GM23338 (cell line): ENCODE results near the gene UBE2E2. TPM values are rescaled to one million over a fixed set of nuclear protein-coding genes. Genes with fewer than 3 reads are reported as not detected.

Experiments used
- ATAC-seq: fragments of 200-7000 bp; cut with Tn5 transposase; 3 replicates; pipeline ENCODE4 v1.9.1; 2020
- DNase-seq: peaks from one replicate; pipeline ENCODE4 v3.0.0-alpha.2; 2015; ENCODE audit warnings: low spot score
- H2AFZ ChIP-seq: fragments of 200-600 bp; sonication (generic); 2 replicates; pipeline ENCODE4 v1.8.0; 2016; ENCODE audit warnings: antibody characterized with exemption, mild to moderate bottlenecking, moderate library complexity
- H3F3A ChIP-seq: fragments of 200-600 bp; sonication (generic); replicated peaks from 2 replicates; pipeline ENCODE4 v1.8.0; 2017; ENCODE audit warnings: antibody characterized with exemption, mixed run types, low read depth
- H3K27ac ChIP-seq: fragments of 200-600 bp; sonication (generic); 2 replicates; pipeline ENCODE4 v1.6.1; 2016; ENCODE audit warnings: low read depth
- H3K27me3 ChIP-seq: fragments of 200-600 bp; sonication (generic); 2 replicates; pipeline ENCODE4 v1.8.0; 2016; ENCODE audit warnings: mild to moderate bottlenecking, mixed run types, moderate library complexity; ENCODE audit not compliant: insufficient read depth
- H3K36me3 ChIP-seq: fragments of 200-600 bp; sonication (generic); 2 replicates; pipeline ENCODE4 v1.8.0; 2016; ENCODE audit warnings: mild to moderate bottlenecking; ENCODE audit not compliant: insufficient read depth
- H3K4me1 ChIP-seq: fragments of 200-600 bp; sonication (generic); 2 replicates; pipeline ENCODE4 v1.8.0; 2016; ENCODE audit warnings: mild to moderate bottlenecking, moderate library complexity; ENCODE audit not compliant: insufficient read depth
- H3K4me2 ChIP-seq: fragments of 200-600 bp; sonication (generic); 2 replicates; pipeline ENCODE4 v1.7.1; 2017; ENCODE audit warnings: mixed run types
- H3K4me3 ChIP-seq: fragments of 200-600 bp; sonication (generic); 2 replicates; pipeline ENCODE4 v1.6.1; 2016; ENCODE audit warnings: mixed run types
- H3K79me2 ChIP-seq: fragments of 200-600 bp; sonication (generic); replicated peaks from 2 replicates; pipeline ENCODE4 v1.8.0; 2017; ENCODE audit warnings: mild to moderate bottlenecking; ENCODE audit not compliant: insufficient read depth
- H3K9me2 ChIP-seq: fragments of 200-600 bp; sonication (generic); 2 replicates; pipeline ENCODE4 v1.8.0; 2017; ENCODE audit not compliant: insufficient read depth
- H4K20me1 ChIP-seq: fragments of 200-600 bp; sonication (generic); replicated peaks from 2 replicates; pipeline ENCODE4 v1.8.0; 2017; ENCODE audit warnings: mild to moderate bottlenecking; ENCODE audit not compliant: insufficient read depth
- H3K27ac Mint-ChIP-seq: 2 replicates; pipeline ENCODE4 v1.8.0; 2020; ENCODE audit warnings: inconsistent platforms, mild to moderate bottlenecking, moderate library complexity, mixed read lengths
- H3K27me3 Mint-ChIP-seq: 3 replicates; pipeline ENCODE4 v1.8.0; 2022; ENCODE audit warnings: low read depth, mild to moderate bottlenecking, moderate library complexity, mixed read lengths, inconsistent platforms; ENCODE audit not compliant: insufficient read depth, poor library complexity
- H3K36me3 Mint-ChIP-seq: 3 replicates; pipeline ENCODE4 v1.8.0; 2021; ENCODE audit warnings: low read depth, mild to moderate bottlenecking, inconsistent platforms, moderate library complexity, mixed read lengths
- H3K4me1 Mint-ChIP-seq: 3 replicates; pipeline ENCODE4 v1.8.0; 2020; ENCODE audit warnings: mild to moderate bottlenecking, inconsistent platforms, mixed read lengths
- H3K4me3 Mint-ChIP-seq: 3 replicates; pipeline ENCODE4 v1.8.0; 2021; ENCODE audit warnings: moderate library complexity, mild to moderate bottlenecking, inconsistent platforms, mixed read lengths
- H3K9me3 Mint-ChIP-seq: 3 replicates; pipeline ENCODE4 v1.8.0; 2020; ENCODE audit warnings: moderate library complexity, mild to moderate bottlenecking, inconsistent platforms, mixed read lengths
- CREB1 ChIP-seq: fragments of 250-450 bp; sonication (Bioruptor Pico); IDR thresholded peaks from 2 replicates; pipeline ENCODE4 v1.5.0; 2020; ENCODE audit warnings: low read depth, mild to moderate bottlenecking, moderate library complexity
- CTCF ChIP-seq, 2 experiments: fragments of 200-600 bp in 1 of 2; sonication (generic) in 1 of 2; conservative IDR thresholded peaks; 2 replicates each; pipeline versions ENCODE4 v1.5.1 to v1.6.1; 2016 to 2017; ENCODE audit warnings: antibody characterized with exemption in 2 of 2, low read depth in 2 of 2, mild to moderate bottlenecking in 2 of 2, moderate library complexity in 1 of 2
- ETS1 ChIP-seq: IDR thresholded peaks from 2 replicates; pipeline ENCODE4 v1.6.1; 2016; ENCODE audit warnings: antibody characterized with exemption
- EZH2 ChIP-seq: fragments of 200-600 bp; sonication (generic); IDR thresholded peaks from one replicate; pipeline ENCODE4 v1.8.0; 2017; ENCODE audit warnings: antibody characterized with exemption, mild to moderate bottlenecking, low read depth; ENCODE audit not compliant: unreplicated experiment
- EZH2phosphoT487 ChIP-seq: fragments of 200-600 bp; sonication (generic); IDR thresholded peaks from one replicate; pipeline ENCODE4 v1.8.1; 2018; ENCODE audit warnings: antibody characterized with exemption; ENCODE audit not compliant: unreplicated experiment
- JUNB ChIP-seq: IDR thresholded peaks from one replicate; pipeline ENCODE4 v1.6.1; 2016; ENCODE audit warnings: antibody characterized with exemption; ENCODE audit not compliant: unreplicated experiment
- NANOG ChIP-seq: IDR thresholded peaks from 2 replicates; pipeline ENCODE4 v1.6.1; 2016; ENCODE audit warnings: antibody characterized with exemption, borderline replicate concordance
- POLR2AphosphoS5 ChIP-seq: IDR thresholded peaks from 2 replicates; pipeline ENCODE4 v1.6.1; 2016; ENCODE audit warnings: antibody characterized with exemption, low read depth
- STAT1 ChIP-seq: IDR thresholded peaks from one replicate; pipeline ENCODE4 v1.6.1; 2016; ENCODE audit warnings: antibody characterized with exemption; ENCODE audit not compliant: unreplicated experiment
- ZNF114 ChIP-seq: fragments of 250-450 bp; sonication (Bioruptor Pico); IDR thresholded peaks from 2 replicates; pipeline ENCODE4 v1.5.0; 2020; ENCODE audit warnings: mild to moderate bottlenecking, moderate library complexity
- ZNF331 ChIP-seq: fragments of 250-450 bp; sonication (Bioruptor Pico); IDR thresholded peaks from 2 replicates; pipeline ENCODE4 v1.5.0; 2020; ENCODE audit warnings: low read depth, mild to moderate bottlenecking, moderate library complexity
- polyA plus RNA-seq: library from polyadenylated mRNA; unstranded; fragments of >200 nt; fragmentation: Nextera tagmentation; extraction: Ambion mirVana; gene quantifications from 2 replicates; pipeline ENCODE4 v1.2.1, GENCODE V29; 2016
- total RNA-seq: library from RNA; depleted of rRNA; stranded (reverse); fragments of >200 nt; shearing (Covaris generic); gene quantifications from 2 replicates; pipeline ENCODE4 v1.2.3, GENCODE V29; 2014
- TF ChIP-seq, protein P1 (sequence below): IDR thresholded peaks from one replicate; pipeline ENCODE4 v1.6.1; 2018; ENCODE audit warnings: antibody characterized with exemption; ENCODE audit not compliant: unreplicated experiment
- TF ChIP-seq, protein P2 (sequence below): fragments of 250-450 bp; sonication (Bioruptor Pico); IDR thresholded peaks from 2 replicates; pipeline ENCODE4 v1.5.0; 2020; ENCODE audit warnings: mild to moderate bottlenecking, moderate library complexity

UBE2E2 gene
- total and polyA plus RNA-seq, 2 experiments from 2014 or later, result 86.9 to 169 TPM

DNA sequence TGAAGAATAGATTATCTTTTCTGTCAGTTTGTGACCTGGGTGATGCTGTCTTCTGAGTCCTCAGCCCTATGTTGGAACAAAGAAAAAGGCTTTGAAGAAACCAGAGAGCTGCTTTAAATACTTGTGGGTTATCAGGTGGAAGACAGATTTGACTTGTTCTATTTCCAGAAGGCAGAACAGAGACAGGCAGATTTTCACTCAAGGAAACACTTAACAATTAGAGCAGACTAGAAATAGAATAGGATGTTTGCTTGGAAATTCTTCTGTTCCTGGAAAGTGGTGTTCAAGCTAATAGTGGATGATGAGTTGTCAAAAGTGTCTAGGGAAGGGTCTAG lies 219.4 kb downstream of the UBE2E2 start:
- Histone ChIP-seq H3K27ac (no peak overlapping the region), H3F3A (no peaks in the 10 kb centered on the region), H3K4me3 (no peak overlapping the region), H3K36me3 (no peaks in the 10 kb centered on the region), H3K27me3 (no peaks in the 10 kb centered on the region), H3K4me2 (no peak overlapping the region), H4K20me1 (0 out of 2 replicates have a peak, but pooled peaks cover 6% of the 10 kb centered on the region), H3K79me2 (peaks cover 16% of the 10 kb centered on the region), H3K9me2 (no peaks in the 10 kb centered on the region), H2AFZ (no peak overlapping the region), H3K4me1 (peaks cover 19% of the 10 kb centered on the region)
- H3K36me3 Mint-ChIP-seq, result no peaks in the 10 kb centered on the region; the same call in 2 of the 3 replicates
- no peak overlapping the region for H3K27ac Mint-ChIP-seq
- H3K4me1 Mint-ChIP-seq, result peaks cover 20% of the 10 kb centered on the region
- DNase-seq (no peak), ATAC-seq (no peak)
- H3K9me3 Mint-ChIP-seq, result 0 out of 3 replicates have a peak, but pooled peaks cover 4% of the 10 kb centered on the region
- no peaks in the 10 kb centered on the region for H3K27me3 Mint-ChIP-seq
- no peak for TF ChIP-seq ETS1
- TF ChIP-seq STAT1, result no peak
- TF ChIP-seq, protein P1, sequence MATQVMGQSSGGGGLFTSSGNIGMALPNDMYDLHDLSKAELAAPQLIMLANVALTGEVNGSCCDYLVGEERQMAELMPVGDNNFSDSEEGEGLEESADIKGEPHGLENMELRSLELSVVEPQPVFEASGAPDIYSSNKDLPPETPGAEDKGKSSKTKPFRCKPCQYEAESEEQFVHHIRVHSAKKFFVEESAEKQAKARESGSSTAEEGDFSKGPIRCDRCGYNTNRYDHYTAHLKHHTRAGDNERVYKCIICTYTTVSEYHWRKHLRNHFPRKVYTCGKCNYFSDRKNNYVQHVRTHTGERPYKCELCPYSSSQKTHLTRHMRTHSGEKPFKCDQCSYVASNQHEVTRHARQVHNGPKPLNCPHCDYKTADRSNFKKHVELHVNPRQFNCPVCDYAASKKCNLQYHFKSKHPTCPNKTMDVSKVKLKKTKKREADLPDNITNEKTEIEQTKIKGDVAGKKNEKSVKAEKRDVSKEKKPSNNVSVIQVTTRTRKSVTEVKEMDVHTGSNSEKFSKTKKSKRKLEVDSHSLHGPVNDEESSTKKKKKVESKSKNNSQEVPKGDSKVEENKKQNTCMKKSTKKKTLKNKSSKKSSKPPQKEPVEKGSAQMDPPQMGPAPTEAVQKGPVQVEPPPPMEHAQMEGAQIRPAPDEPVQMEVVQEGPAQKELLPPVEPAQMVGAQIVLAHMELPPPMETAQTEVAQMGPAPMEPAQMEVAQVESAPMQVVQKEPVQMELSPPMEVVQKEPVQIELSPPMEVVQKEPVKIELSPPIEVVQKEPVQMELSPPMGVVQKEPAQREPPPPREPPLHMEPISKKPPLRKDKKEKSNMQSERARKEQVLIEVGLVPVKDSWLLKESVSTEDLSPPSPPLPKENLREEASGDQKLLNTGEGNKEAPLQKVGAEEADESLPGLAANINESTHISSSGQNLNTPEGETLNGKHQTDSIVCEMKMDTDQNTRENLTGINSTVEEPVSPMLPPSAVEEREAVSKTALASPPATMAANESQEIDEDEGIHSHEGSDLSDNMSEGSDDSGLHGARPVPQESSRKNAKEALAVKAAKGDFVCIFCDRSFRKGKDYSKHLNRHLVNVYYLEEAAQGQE, result no peak
- TF ChIP-seq EZH2, result no peak
- no peak for TF ChIP-seq EZH2phosphoT487
- TF ChIP-seq ZNF331 (CRISPR knock-in tag), result no peak
- no peak for TF ChIP-seq POLR2AphosphoS5
- TF ChIP-seq JUNB, result no peak
- TF ChIP-seq NANOG, result no peak
- no peak for TF ChIP-seq ZNF114 (CRISPR knock-in tag)
- TF ChIP-seq CTCF (conservative IDR thresholded peaks at IDR 0.05; ENCODE audit: low read depth in 2 of 2), result no peak
- TF ChIP-seq, protein P2, sequence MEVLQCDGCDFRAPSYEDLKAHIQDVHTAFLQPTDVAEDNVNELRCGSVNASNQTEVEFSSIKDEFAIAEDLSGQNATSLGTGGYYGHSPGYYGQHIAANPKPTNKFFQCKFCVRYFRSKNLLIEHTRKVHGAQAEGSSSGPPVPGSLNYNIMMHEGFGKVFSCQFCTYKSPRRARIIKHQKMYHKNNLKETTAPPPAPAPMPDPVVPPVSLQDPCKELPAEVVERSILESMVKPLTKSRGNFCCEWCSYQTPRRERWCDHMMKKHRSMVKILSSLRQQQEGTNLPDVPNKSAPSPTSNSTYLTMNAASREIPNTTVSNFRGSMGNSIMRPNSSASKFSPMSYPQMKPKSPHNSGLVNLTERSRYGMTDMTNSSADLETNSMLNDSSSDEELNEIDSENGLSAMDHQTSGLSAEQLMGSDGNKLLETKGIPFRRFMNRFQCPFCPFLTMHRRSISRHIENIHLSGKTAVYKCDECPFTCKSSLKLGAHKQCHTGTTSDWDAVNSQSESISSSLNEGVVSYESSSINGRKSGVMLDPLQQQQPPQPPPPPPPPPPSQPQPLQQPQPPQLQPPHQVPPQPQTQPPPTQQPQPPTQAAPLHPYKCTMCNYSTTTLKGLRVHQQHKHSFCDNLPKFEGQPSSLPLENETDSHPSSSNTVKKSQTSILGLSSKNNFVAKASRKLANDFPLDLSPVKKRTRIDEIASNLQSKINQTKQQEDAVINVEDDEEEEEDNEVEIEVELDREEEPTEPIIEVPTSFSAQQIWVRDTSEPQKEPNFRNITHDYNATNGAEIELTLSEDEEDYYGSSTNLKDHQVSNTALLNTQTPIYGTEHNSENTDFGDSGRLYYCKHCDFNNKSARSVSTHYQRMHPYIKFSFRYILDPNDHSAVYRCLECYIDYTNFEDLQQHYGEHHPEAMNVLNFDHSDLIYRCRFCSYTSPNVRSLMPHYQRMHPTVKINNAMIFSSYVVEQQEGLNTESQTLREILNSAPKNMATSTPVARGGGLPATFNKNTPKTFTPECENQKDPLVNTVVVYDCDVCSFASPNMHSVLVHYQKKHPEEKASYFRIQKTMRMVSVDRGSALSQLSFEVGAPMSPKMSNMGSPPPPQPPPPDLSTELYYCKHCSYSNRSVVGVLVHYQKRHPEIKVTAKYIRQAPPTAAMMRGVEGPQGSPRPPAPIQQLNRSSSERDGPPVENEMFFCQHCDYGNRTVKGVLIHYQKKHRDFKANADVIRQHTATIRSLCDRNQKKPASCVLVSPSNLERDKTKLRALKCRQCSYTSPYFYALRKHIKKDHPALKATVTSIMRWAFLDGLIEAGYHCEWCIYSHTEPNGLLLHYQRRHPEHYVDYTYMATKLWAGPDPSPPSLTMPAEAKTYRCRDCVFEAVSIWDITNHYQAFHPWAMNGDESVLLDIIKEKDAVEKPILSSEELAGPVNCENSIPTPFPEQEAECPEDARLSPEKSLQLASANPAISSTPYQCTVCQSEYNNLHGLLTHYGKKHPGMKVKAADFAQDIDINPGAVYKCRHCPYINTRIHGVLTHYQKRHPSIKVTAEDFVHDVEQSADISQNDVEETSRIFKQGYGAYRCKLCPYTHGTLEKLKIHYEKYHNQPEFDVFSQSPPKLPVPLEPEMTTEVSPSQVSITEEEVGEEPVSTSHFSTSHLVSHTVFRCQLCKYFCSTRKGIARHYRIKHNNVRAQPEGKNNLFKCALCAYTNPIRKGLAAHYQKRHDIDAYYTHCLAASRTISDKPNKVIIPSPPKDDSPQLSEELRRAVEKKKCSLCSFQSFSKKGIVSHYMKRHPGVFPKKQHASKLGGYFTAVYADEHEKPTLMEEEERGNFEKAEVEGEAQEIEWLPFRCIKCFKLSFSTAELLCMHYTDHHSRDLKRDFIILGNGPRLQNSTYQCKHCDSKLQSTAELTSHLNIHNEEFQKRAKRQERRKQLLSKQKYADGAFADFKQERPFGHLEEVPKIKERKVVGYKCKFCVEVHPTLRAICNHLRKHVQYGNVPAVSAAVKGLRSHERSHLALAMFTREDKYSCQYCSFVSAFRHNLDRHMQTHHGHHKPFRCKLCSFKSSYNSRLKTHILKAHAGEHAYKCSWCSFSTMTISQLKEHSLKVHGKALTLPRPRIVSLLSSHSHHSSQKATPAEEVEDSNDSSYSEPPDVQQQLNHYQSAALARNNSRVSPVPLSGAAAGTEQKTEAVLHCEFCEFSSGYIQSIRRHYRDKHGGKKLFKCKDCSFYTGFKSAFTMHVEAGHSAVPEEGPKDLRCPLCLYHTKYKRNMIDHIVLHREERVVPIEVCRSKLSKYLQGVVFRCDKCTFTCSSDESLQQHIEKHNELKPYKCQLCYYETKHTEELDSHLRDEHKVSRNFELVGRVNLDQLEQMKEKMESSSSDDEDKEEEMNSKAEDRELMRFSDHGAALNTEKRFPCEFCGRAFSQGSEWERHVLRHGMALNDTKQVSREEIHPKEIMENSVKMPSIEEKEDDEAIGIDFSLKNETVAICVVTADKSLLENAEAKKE (CRISPR knock-in tag), result no peak
- TF ChIP-seq CREB1, result no peak
- H3K4me3 Mint-ChIP-seq, result no peak overlapping the region
